Adrenal gland (tissue), 5 donors: ENCODE measurements around the gene AGPAT3.

Source experiments
- CTCF ChIP-seq, 6 experiments: fragments of 450-650 bp in 4 of 6; fragments of 200-600 bp in 2 of 6; sonication (generic) in 1 of 6; IDR thresholded peaks; 1 replicate in 5 of 6; 2 replicates in 1 of 6; pipeline versions ENCODE4 v1.5.1 to v1.8.0; 2016 to 2021; ENCODE audit warnings: antibody characterized with exemption in 6 of 6, mild to moderate bottlenecking in 2 of 6, moderate library complexity in 1 of 6
- POLR2A ChIP-seq, 2 donors: fragments of 450-650 bp; IDR thresholded peaks; one replicate each; pipeline ENCODE4 v1.6.1; 2017; ENCODE audit warnings: antibody characterized with exemption in 2 of 2, mild to moderate bottlenecking in 2 of 2, moderate library complexity in 1 of 2
- donor health status: DM: no; HTN: no; CAD: no.

GRCh38 chr21:44035244-44035643 is 170.2 kb downstream of the AGPAT3 start:
- no peak for TF ChIP-seq CTCF (IDR thresholded peaks at IDR 0.05)
- TF ChIP-seq POLR2A (IDR thresholded peaks at IDR 0.05): no peak
